MCF 10A (cell line): Measurements from ENCODE around the gene OSBPL2. TPM values are rescaled to one million over a fixed set of nuclear protein-coding genes. Genes with fewer than 3 reads are reported as not detected.

ENCODE experiments used
- BruUV-seq: library from RNA; stranded (reverse); fragments of 400-500 nt; replicated peaks from 2 replicates; lab custom pipeline; 2021; lab: Mats Ljungman, UMichigan
- CTCF ChIA-PET: fragments of 300-600 bp; sonication (Branson Sonifier 250); formaldehyde crosslinking; extraction: SDS; loops from one replicate; lab custom pipeline; 2021; ENCODE audit warnings: antibody characterized with exemption, inconsistent platforms; lab: Yijun Ruan, JAX
- POLR2A ChIA-PET: fragments of 300-600, 350-650 bp; sonication (Branson Sonifier 250); formaldehyde crosslinking; extraction: SDS; loops from one replicate; lab custom pipeline; 2020; ENCODE audit warnings: antibody characterized with exemption, inconsistent platforms; lab: Yijun Ruan, JAX
- DNase-seq: peaks from one replicate; pipeline ENCODE4 v3.0.0-alpha.2; 2018; ENCODE audit not compliant: unreplicated experiment
- H3K27ac Mint-ChIP-seq: one replicate; pipeline ENCODE4 v1.8.0; 2022; ENCODE audit warnings: mild to moderate bottlenecking, low read depth, mixed read lengths; ENCODE audit not compliant: unreplicated experiment
- H3K27me3 Mint-ChIP-seq: one replicate; pipeline ENCODE4 v1.8.0; 2022; ENCODE audit warnings: mixed read lengths; ENCODE audit not compliant: insufficient read depth, unreplicated experiment
- H3K36me3 Mint-ChIP-seq: one replicate; pipeline ENCODE4 v1.8.0; 2022; ENCODE audit warnings: mild to moderate bottlenecking, moderate library complexity, mixed read lengths; ENCODE audit not compliant: insufficient read depth, unreplicated experiment
- H3K4me1 Mint-ChIP-seq: one replicate; pipeline ENCODE4 v1.8.0; 2022; ENCODE audit warnings: mixed read lengths; ENCODE audit not compliant: insufficient read depth, unreplicated experiment
- H3K4me3 Mint-ChIP-seq: one replicate; pipeline ENCODE4 v1.8.0; 2022; ENCODE audit warnings: mild to moderate bottlenecking, moderate library complexity, mixed read lengths; ENCODE audit not compliant: unreplicated experiment
- H3K9me3 Mint-ChIP-seq: one replicate; pipeline ENCODE4 v1.8.0; 2022; ENCODE audit warnings: mixed read lengths; ENCODE audit not compliant: unreplicated experiment
- CTCF ChIP-seq: fragments of 200-600 bp; IDR thresholded peaks from one replicate; pipeline ENCODE4 v1.8.0; 2022; ENCODE audit warnings: antibody characterized with exemption, mild to moderate bottlenecking; ENCODE audit not compliant: unreplicated experiment
- intact Hi-C: fragments of 100-400 bp; cut with micrococcal nuclease; formaldehyde crosslinking; loops from 2 replicates; pipeline ENCODE4 v1.14.1; 2022
- total RNA-seq: library from RNA; stranded (reverse); gene quantifications from 2 replicates; pipeline ENCODE4 v1.2.3, GENCODE V29; 2022

OSBPL2 gene
- total RNA-seq, 1 experiment from 2014 or later, result 38.8 TPM

- intact Hi-C loops, result no loop called here
- no peaks in the 10 kb centered on the region for H3K9me3 Mint-ChIP-seq
- H3K4me1 Mint-ChIP-seq, result peaks cover 3% of the 10 kb centered on the region
- H3K4me3 Mint-ChIP-seq, result no peak overlapping the region
- no peak overlapping the region for H3K27ac Mint-ChIP-seq
- TF ChIP-seq CTCF, result no peak
- no TSS peak for BruUV-seq
- ChIA-PET CTCF (no interaction called here), POLR2A (interaction anchor here (1.9 kb wide), 1 partner anchor 10 kb away, joined by 7 read pairs; the partner anchor contains the start of gene MTG2)
- H3K36me3 Mint-ChIP-seq, result peaks cover 73% of the 10 kb centered on the region
- H3K27me3 Mint-ChIP-seq, result no peaks in the 10 kb centered on the region
- no peak for DNase-seq
These were observed 45.7 kb upstream of the OSBPL2 start for GRCh38 chr20:62192635-62193034.

- no peaks in the 10 kb centered on the region for H3K27me3 Mint-ChIP-seq
- H3K36me3 Mint-ChIP-seq, result peaks cover 80% of the 10 kb centered on the region
- POLR2A ChIA-PET, result no interaction called here
- intact Hi-C loops, result no loop called here
- H3K4me3 Mint-ChIP-seq, result no peak overlapping the region
- DNase-seq, result no peak
- H3K27ac Mint-ChIP-seq, result no peak overlapping the region
- H3K4me1 Mint-ChIP-seq, result no peaks in the 10 kb centered on the region
- no peaks in the 10 kb centered on the region for H3K9me3 Mint-ChIP-seq
- CTCF ChIA-PET, result interaction anchor here (0.6 kb wide), 1 partner anchor 1958 kb away, joined by 3 read pairs; no protein-coding TSS in a partner anchor
- TF ChIP-seq CTCF, result no peak
- BruUV-seq, result no TSS peak
These were observed 45.0 kb upstream of the OSBPL2 start for GRCh38 chr20:62193079-62194025.

GRCh38 chr20:62195075-62195405, 43.3 kb upstream of the OSBPL2 start:
- no peaks in the 10 kb centered on the region for H3K9me3 Mint-ChIP-seq
- ChIA-PET POLR2A (no interaction called here), CTCF (interaction anchor here (0.6 to 0.8 kb wide), 2 partner anchors 10 to 38 kb away, joined by 3 to 4 read pairs; no protein-coding TSS in a partner anchor)
- intact Hi-C loops, result no loop called here
- no peak overlapping the region for H3K4me3 Mint-ChIP-seq
- H3K27me3 Mint-ChIP-seq, result no peaks in the 10 kb centered on the region
- H3K27ac Mint-ChIP-seq, result no peak overlapping the region
- no peak for TF ChIP-seq CTCF
- no peak for DNase-seq
- no TSS peak for BruUV-seq
- peaks cover 82% of the 10 kb centered on the region for H3K36me3 Mint-ChIP-seq
- H3K4me1 Mint-ChIP-seq, result no peaks in the 10 kb centered on the region

GRCh38 chr20:62195736-62196135, 42.6 kb upstream of the OSBPL2 start:
- H3K4me3 Mint-ChIP-seq, result no peak overlapping the region
- CTCF ChIA-PET, result interaction anchor here (1.1 kb wide), 1 partner anchor 14 kb away, joined by 6 read pairs; no protein-coding TSS in a partner anchor
- H3K4me1 Mint-ChIP-seq, result no peaks in the 10 kb centered on the region
- intact Hi-C loops, result no loop called here
- POLR2A ChIA-PET, result no interaction called here
- no TSS peak for BruUV-seq
- TF ChIP-seq CTCF, result no peak
- no peak for DNase-seq
- no peaks in the 10 kb centered on the region for H3K9me3 Mint-ChIP-seq
- peaks cover 79% of the 10 kb centered on the region for H3K36me3 Mint-ChIP-seq
- no peak overlapping the region for H3K27ac Mint-ChIP-seq
- no peaks in the 10 kb centered on the region for H3K27me3 Mint-ChIP-seq
